PC-3 (cell line): ENCODE data around the gene CHD5. TPM values are rescaled to one million over a fixed set of nuclear protein-coding genes. Genes with fewer than 3 reads are reported as not detected.

ENCODE experiments used
- ATAC-seq: fragments of 200-7000 bp; cut with Tn5 transposase; 2 replicates; pipeline ENCODE4 v1.9.1; 2020; ENCODE audit warnings: mild to moderate bottlenecking, moderate library complexity
- BruUV-seq: library from RNA; stranded (reverse); fragments of 400-500 nt; replicated peaks from 2 replicates; lab custom pipeline; 2021; lab: Mats Ljungman, UMichigan
- CTCF ChIA-PET: fragments of 300-600 bp; sonication (Branson Sonifier 250); formaldehyde crosslinking; loops from one replicate; lab custom pipeline; 2022; ENCODE audit warnings: antibody characterized with exemption; lab: Charles Lee
- POLR2A ChIA-PET: fragments of 300-600 bp; sonication (Branson Sonifier 250); formaldehyde crosslinking; loops from one replicate; lab custom pipeline; 2022; ENCODE audit warnings: antibody characterized with exemption; ENCODE audit not compliant: unreplicated experiment; lab: Charles Lee
- DNase-seq: peaks from one replicate; pipeline ENCODE4 v3.0.0-alpha.2; 2015
- H2AFZ ChIP-seq: fragments of 300-600 bp; sonication (generic); 2 replicates; pipeline ENCODE4 v1.6.0; 2016; ENCODE audit warnings: antibody characterized with exemption, low read length
- H3F3A ChIP-seq: fragments of 300-600 bp; sonication (generic); one replicate; pipeline ENCODE4 v1.6.0; 2017; ENCODE audit warnings: antibody characterized with exemption, low read length, control low read depth, mild to moderate bottlenecking; ENCODE audit not compliant: unreplicated experiment
- H3K27ac ChIP-seq: fragments of 300-600 bp; sonication (generic); 2 replicates; pipeline ENCODE4 v1.5.1; 2016; ENCODE audit warnings: mild to moderate bottlenecking, low read length
- H3K27me3 ChIP-seq: fragments of 300-600 bp; sonication (generic); 2 replicates; pipeline ENCODE4 v1.6.1; 2016; ENCODE audit warnings: low read length, mixed read lengths
- H3K36me3 ChIP-seq: fragments of 300-600 bp; sonication (generic); 2 replicates; pipeline ENCODE4 v1.6.1; 2016; ENCODE audit warnings: low read depth, mixed run types, low read length, mixed read lengths
- H3K4me1 ChIP-seq: fragments of 300-600 bp; sonication (generic); 2 replicates; pipeline ENCODE4 v1.5.1; 2016; ENCODE audit warnings: low read length; ENCODE audit not compliant: insufficient read depth
- H3K4me2 ChIP-seq: fragments of 300-600 bp; sonication (generic); 2 replicates; pipeline ENCODE4 v1.6.0; 2016; ENCODE audit warnings: low read length
- H3K4me3 ChIP-seq: fragments of 300-600 bp; sonication (generic); 2 replicates; pipeline ENCODE4 v1.5.1; 2016; ENCODE audit warnings: mild to moderate bottlenecking, low read length, mixed read lengths
- H3K79me2 ChIP-seq: fragments of 300-600 bp; sonication (generic); 2 replicates; pipeline ENCODE4 v1.6.1; 2017; ENCODE audit warnings: low read length, mixed read lengths
- H3K9ac ChIP-seq: fragments of 300-600 bp; sonication (generic); 2 replicates; pipeline ENCODE4 v1.6.0; 2016; ENCODE audit warnings: mild to moderate bottlenecking, low read length
- H3K9me2 ChIP-seq: fragments of 300-600 bp; sonication (generic); replicated peaks from 2 replicates; pipeline ENCODE4 v1.6.1; 2016; ENCODE audit warnings: mixed run types, low read length, mixed read lengths
- H3K9me3 ChIP-seq: fragments of 300-600 bp; sonication (generic); 2 replicates; pipeline ENCODE4 v1.6.1; 2016; ENCODE audit warnings: low read length, mixed read lengths
- H4K20me1 ChIP-seq: fragments of 300-600 bp; sonication (generic); 2 replicates; pipeline ENCODE4 v1.6.1; 2016; ENCODE audit warnings: low read length, mixed read lengths
- EZH2 ChIP-seq: fragments of 300-600 bp; sonication (generic); IDR thresholded peaks from one replicate; pipeline ENCODE4 v1.6.1; 2017; ENCODE audit warnings: antibody characterized with exemption, mild to moderate bottlenecking, low read length; ENCODE audit not compliant: unreplicated experiment
- EZH2phosphoT487 ChIP-seq: fragments of 300-600 bp; sonication (generic); IDR thresholded peaks from 2 replicates; pipeline ENCODE4 v1.6.1; 2018; ENCODE audit warnings: mild to moderate bottlenecking, antibody characterized with exemption, low read length, borderline replicate concordance
- intact Hi-C: fragments of 100-400 bp; cut with micrococcal nuclease; formaldehyde crosslinking; loops from 2 replicates; pipeline ENCODE4 v1.9.0; 2023
- total RNA-seq: library from RNA; depleted of rRNA; stranded (reverse); fragments of >200 nt; gene quantifications from 2 replicates; pipeline ENCODE4 v1.2.3, GENCODE V29; 2014
- TF ChIP-seq, protein P1 (sequence below): fragments of 300-600 bp; sonication (generic); conservative IDR thresholded peaks from 2 replicates; pipeline ENCODE4 v1.5.1; 2017; ENCODE audit warnings: antibody characterized with exemption, low read depth, mild to moderate bottlenecking, low read length

CHD5 gene
- total RNA-seq, 1 experiment from 2014 or later = 0.55 TPM

- POLR2A ChIA-PET = no interaction called here
Observed at GRCh38 chr1:6184083-6184783, 4.1 kb upstream of the CHD5 start.

DNA sequence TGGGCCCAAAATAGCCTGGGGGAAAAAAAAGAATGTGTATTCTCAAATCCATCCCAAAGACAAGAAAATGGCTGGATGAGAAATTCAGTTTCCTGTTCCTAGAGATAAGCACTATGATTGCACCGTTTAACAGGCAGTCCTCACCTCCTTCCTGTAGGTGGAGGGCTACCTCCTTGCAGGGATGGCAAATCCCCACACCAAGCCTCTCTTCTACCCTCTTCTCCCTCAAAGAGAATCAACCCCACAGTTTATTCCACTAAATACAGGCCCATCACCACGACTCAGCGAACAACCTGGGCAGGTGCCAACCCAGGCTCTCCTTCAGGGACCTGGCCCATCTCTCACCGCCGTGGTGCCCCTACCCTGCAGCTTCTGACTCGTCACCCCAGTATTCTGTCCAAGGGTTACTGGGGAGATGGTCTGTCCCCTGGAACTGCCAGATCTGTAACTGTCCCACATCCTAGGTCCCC is 3.4 kb upstream of the CHD5 start:
- H3K4me3 ChIP-seq = no peak overlapping the region
- peak; percentile 74 for DNase-seq
- H3K9me2 ChIP-seq = no peaks in the 10 kb centered on the region
- H3K9me3 ChIP-seq = no peaks in the 10 kb centered on the region
- H4K20me1 ChIP-seq = peaks cover 34% of the 10 kb centered on the region
- H3K27ac ChIP-seq = peak overlapping the region; percentile 10; the same call in 1 of the 2 replicates
- peaks cover 10% of the 10 kb centered on the region for H3K27me3 ChIP-seq
- peak; percentile 54 for ATAC-seq
- H3K9ac ChIP-seq = no peak overlapping the region
- peaks cover 36% of the 10 kb centered on the region for H3F3A ChIP-seq
- H3K4me2 ChIP-seq = peak overlapping the region; percentile 20
- H3K4me1 ChIP-seq = peaks cover 17% of the 10 kb centered on the region
- H3K79me2 ChIP-seq = peaks cover 20% of the 10 kb centered on the region
- TF ChIP-seq, protein P1, sequence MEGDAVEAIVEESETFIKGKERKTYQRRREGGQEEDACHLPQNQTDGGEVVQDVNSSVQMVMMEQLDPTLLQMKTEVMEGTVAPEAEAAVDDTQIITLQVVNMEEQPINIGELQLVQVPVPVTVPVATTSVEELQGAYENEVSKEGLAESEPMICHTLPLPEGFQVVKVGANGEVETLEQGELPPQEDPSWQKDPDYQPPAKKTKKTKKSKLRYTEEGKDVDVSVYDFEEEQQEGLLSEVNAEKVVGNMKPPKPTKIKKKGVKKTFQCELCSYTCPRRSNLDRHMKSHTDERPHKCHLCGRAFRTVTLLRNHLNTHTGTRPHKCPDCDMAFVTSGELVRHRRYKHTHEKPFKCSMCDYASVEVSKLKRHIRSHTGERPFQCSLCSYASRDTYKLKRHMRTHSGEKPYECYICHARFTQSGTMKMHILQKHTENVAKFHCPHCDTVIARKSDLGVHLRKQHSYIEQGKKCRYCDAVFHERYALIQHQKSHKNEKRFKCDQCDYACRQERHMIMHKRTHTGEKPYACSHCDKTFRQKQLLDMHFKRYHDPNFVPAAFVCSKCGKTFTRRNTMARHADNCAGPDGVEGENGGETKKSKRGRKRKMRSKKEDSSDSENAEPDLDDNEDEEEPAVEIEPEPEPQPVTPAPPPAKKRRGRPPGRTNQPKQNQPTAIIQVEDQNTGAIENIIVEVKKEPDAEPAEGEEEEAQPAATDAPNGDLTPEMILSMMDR = peak; percentile 54
- TF ChIP-seq EZH2phosphoT487 (no peak), EZH2 (no peak)
- BruUV-seq = no TSS peak
- H3K36me3 ChIP-seq = peaks cover 26% of the 10 kb centered on the region
- POLR2A ChIA-PET = no interaction called here
- CTCF ChIA-PET = interaction anchor here (1.6 to 2.1 kb wide), 2 partner anchors 22 to 78 kb away, joined by 4 read pairs; no protein-coding TSS in a partner anchor
- H2AFZ ChIP-seq = no peak overlapping the region
- intact Hi-C loops = no loop called here

More at GRCh38 chr1:6184083-6184783, 4.1 kb upstream of the CHD5 start:
- Histone ChIP-seq H3K9me2 (no peaks in the 10 kb centered on the region), H3K9ac (no peak overlapping the region), H3K79me2 (peaks cover 27% of the 10 kb centered on the region), H3F3A (peaks cover 36% of the 10 kb centered on the region), H4K20me1 (peaks cover 40% of the 10 kb centered on the region), H3K4me2 (peak overlapping the region; percentile 6; the same call in 1 of the 2 replicates), H3K27me3 (peaks cover 4% of the 10 kb centered on the region; the same call in 1 of the 2 replicates), H2AFZ (no peak overlapping the region), H3K9me3 (no peaks in the 10 kb centered on the region), H3K36me3 (peaks cover 30% of the 10 kb centered on the region), H3K4me3 (no peak overlapping the region), H3K4me1 (peaks cover 14% of the 10 kb centered on the region), H3K27ac (no peak overlapping the region)
- intact Hi-C loops = no loop called here
- BruUV-seq = no TSS peak
- TF ChIP-seq EZH2phosphoT487 (no peak), EZH2 (no peak)
- TF ChIP-seq, protein P1 = no peak
- CTCF ChIA-PET = no interaction called here
- no peak for ATAC-seq
- no peak for DNase-seq

- H4K20me1 ChIP-seq = peaks cover 15% of the 10 kb centered on the region
Observed at GRCh38 chr1:6181347-6181770, 1.2 kb upstream of the CHD5 start.

More at GRCh38 chr1:6181347-6181770, 1.2 kb upstream of the CHD5 start:
- Histone ChIP-seq H3K9me2 (no peaks in the 10 kb centered on the region), H3K79me2 (no peaks in the 10 kb centered on the region), H3K4me3 (no peak overlapping the region), H3K36me3 (peaks cover 10% of the 10 kb centered on the region), H3K27me3 (peaks cover 26% of the 10 kb centered on the region), H2AFZ (no peak overlapping the region), H3K9ac (no peak overlapping the region), H3K4me2 (0 out of 2 replicates have a peak overlapping the region, but pooled peaks have one; percentile 9), H3K4me1 (peaks cover 17% of the 10 kb centered on the region), H3K27ac (no peak overlapping the region), H3K9me3 (no peaks in the 10 kb centered on the region), H3F3A (peaks cover 30% of the 10 kb centered on the region)
- POLR2A ChIA-PET = no interaction called here
- CTCF ChIA-PET = interaction anchor here (2.1 kb wide), 1 partner anchor 24 kb away, joined by 4 read pairs; no protein-coding TSS in a partner anchor
- ATAC-seq = no peak
- no peak for TF ChIP-seq EZH2
- TF ChIP-seq EZH2phosphoT487 = no peak
- TF ChIP-seq, protein P1 = no peak
- no peak for DNase-seq
- BruUV-seq = no TSS peak
- intact Hi-C loops = no loop called here
